Psoas muscle (tissue), 8 donors: Measurements from ENCODE around the gene CCDC90B. TPM values are rescaled to one million over a fixed set of nuclear protein-coding genes. Genes with fewer than 3 reads are reported as not detected.

Experiments
- ATAC-seq, 4 donors: fragments of 200-7000 bp; cut with Tn5 transposase; one replicate each; pipeline ENCODE4 v1.9.1; 2020; ENCODE audit warnings: moderate library complexity in 3 of 4, mild to moderate bottlenecking in 2 of 4
- DNase-seq, 2 donors: peaks; one replicate each; pipeline ENCODE4 v3.0.0-alpha.2; 2020
- H3K27ac ChIP-seq: fragments of 200-600 bp; one replicate; pipeline ENCODE4 v1.8.0; 2022
- H3K27me3 ChIP-seq, 3 donors: fragments of 200-600 bp in 1 of 3; one replicate each; pipeline versions ENCODE4 v1.6.1 to v1.8.0; 2013 to 2022; ENCODE audit warnings: low read length in 2 of 3, mild to moderate bottlenecking in 2 of 3, moderate library complexity in 1 of 3; ENCODE audit not compliant: insufficient read depth in 3 of 3
- H3K36me3 ChIP-seq, 2 donors: fragments of 200-600 bp in 1 of 2; one replicate each; pipeline versions ENCODE4 v1.6.1 to v1.8.0; 2013 to 2022; ENCODE audit warnings: low read depth in 1 of 2, mild to moderate bottlenecking in 1 of 2, moderate library complexity in 1 of 2; ENCODE audit not compliant: insufficient read depth in 1 of 2
- H3K4me1 ChIP-seq: fragments of 200-600 bp; one replicate; pipeline ENCODE4 v1.8.0; 2022
- H3K4me3 ChIP-seq: fragments of 200-600 bp; one replicate; pipeline ENCODE4 v1.8.0; 2022; ENCODE audit warnings: mild to moderate bottlenecking
- H3K9me3 ChIP-seq: fragments of 200-600 bp; one replicate; pipeline ENCODE4 v1.8.0; 2022
- WGBS, 3 donors: extraction: QIAGEN DNeasy Blood & Tissue Kit; methylation state at CpG; one replicate each; pipeline versions ENCODE4 v1.1.6 to v1.1.7; 2013; 5-methylcytosine and 5-hydroxymethylcytosine counted together
- intact Hi-C, 2 donors: fragments of 100-400 bp; cut with DNase I; formaldehyde crosslinking; loops; one replicate each; pipeline versions ENCODE4 v1.11.0 to v1.14.2; 2022
- polyA plus RNA-seq, 3 donors: library from polyadenylated mRNA; stranded (reverse); fragments of 200-250 nt; gene quantifications; one replicate each; pipeline ENCODE4 v1.2.3, GENCODE V29; 2013
- total RNA-seq, 4 donors: library from RNA; stranded (reverse); fragmentation: NEBNext Ultra II Directional in 2 of 4; extraction: Animal tissue kit (Norgen Biotek cat#: 25700) in 2 of 4; gene quantifications; one replicate each; pipeline versions ENCODE4 v1.2.1 to v1.2.4, GENCODE V29; 2021 to 2023
- TF ChIP-seq, protein P1 (sequence below): fragments of 200-600 bp; IDR thresholded peaks from one replicate; pipeline ENCODE4 v1.8.0; 2022; ENCODE audit warnings: antibody characterized with exemption
- donor health status: healthy with polysubstance abuse.
- donor health status: DM: no; HTN: no; CAD: no; lungs with moderate emphysema.
- donor health status: Bipolar disorder and iron deficiency.
- donor health status: healthy.
- donor health status: DM: yes; HTN: yes; CAD: no.
- donor health status: DM: no; HTN: no; CAD: no.
- donor health status: DM: no; HTN: no; CAD: no.
- donor health status: DM: yes; HTN: yes; CAD: no.

The CCDC90B gene
- total and polyA plus RNA-seq, 7 donors, result 15.5 to 46.4 (median 27.5) TPM

DNA sequence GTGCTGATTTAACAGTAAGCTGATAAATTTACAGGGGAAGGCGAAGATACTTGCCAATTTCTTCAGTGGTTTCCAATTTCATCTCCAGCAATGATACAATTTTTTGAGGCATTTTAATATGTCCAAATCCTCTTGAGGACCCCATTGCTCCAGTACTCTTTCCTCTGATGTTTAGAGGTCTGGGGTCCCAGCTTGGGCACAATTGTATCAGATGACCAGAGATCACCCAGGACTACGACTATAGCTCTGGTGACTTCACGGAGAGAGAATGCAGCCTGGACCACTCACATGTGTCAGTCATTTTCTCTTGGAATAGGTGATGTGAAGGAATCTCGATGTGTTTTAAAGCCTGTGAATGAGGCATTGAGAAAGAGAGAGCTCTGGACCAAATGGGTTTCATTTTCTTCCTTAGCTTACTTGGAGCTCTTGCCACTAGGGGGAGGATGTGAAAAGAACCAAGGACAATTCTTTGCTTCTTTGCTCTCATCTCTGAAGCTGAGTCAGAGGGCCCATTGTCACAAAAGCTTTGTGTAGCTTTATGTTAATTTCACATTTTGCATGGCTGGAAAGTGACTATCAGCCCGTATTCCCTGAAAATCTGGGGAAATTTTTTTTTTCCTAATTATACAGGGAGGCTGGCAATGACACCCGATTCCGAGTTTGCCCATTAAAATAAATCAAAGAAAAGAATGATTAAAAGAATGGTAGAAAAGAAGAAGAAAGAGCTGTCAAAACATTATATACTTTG lies 6.7 kb upstream of the CCDC90B start:
- H3K9me3 ChIP-seq, result no peaks in the 10 kb centered on the region
- H3K27ac ChIP-seq, result no peak overlapping the region
- no peaks in the 10 kb centered on the region for H3K27me3 ChIP-seq
- no peaks in the 10 kb centered on the region for H3K4me1 ChIP-seq
- WGBS, 3 donors, result 46 to 47% (median 47%) methylated on average over 7 of the region's 7 CpGs
- H3K4me3 ChIP-seq, result peak overlapping the region; percentile 28
- TF ChIP-seq, protein P1, sequence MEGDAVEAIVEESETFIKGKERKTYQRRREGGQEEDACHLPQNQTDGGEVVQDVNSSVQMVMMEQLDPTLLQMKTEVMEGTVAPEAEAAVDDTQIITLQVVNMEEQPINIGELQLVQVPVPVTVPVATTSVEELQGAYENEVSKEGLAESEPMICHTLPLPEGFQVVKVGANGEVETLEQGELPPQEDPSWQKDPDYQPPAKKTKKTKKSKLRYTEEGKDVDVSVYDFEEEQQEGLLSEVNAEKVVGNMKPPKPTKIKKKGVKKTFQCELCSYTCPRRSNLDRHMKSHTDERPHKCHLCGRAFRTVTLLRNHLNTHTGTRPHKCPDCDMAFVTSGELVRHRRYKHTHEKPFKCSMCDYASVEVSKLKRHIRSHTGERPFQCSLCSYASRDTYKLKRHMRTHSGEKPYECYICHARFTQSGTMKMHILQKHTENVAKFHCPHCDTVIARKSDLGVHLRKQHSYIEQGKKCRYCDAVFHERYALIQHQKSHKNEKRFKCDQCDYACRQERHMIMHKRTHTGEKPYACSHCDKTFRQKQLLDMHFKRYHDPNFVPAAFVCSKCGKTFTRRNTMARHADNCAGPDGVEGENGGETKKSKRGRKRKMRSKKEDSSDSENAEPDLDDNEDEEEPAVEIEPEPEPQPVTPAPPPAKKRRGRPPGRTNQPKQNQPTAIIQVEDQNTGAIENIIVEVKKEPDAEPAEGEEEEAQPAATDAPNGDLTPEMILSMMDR, result peak; percentile 55
- no peaks in the 10 kb centered on the region for H3K36me3 ChIP-seq
- DNase-seq (no peak), ATAC-seq (peak in 3 of 4 donors; percentile 54 to 83 (median 65))
- intact Hi-C loops, result loop anchor here (2.0 to 10.0 kb wide), 4 partner anchors 429 to 529 kb away; no protein-coding TSS in a partner anchor

DNA sequence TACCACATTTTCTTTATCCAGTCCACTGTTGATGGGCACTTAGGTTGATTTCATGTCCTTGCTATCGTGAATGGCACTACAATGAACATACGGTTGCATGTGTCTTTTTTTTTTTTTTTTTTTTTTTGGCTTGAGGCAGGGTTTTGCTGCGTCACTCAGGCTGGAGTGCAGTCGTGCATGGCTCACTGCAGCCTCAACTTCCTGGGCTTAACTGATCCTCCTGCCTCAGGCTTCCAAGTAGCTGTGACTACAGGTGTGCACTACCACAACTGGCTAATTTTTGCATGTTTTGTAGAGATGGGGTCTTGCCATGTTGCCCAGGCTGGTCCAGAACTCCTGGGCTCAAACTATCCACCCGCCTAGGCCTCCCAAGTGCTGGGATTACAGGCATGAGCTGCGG lies 1.5 kb upstream of the CCDC90B start:
- intact Hi-C loops, result loop anchor here in 1 of 2 donors (10.0 kb wide), 1 partner anchor 383 kb away; the partner anchor contains the start of genes DDIAS and PRCP
- Histone ChIP-seq H3K27me3 (no peaks in the 10 kb centered on the region), H3K4me3 (no peak overlapping the region), H3K9me3 (no peaks in the 10 kb centered on the region), H3K4me1 (peaks cover 23% of the 10 kb centered on the region), H3K27ac (no peak overlapping the region), H3K36me3 (no peaks in the 10 kb centered on the region)
- TF ChIP-seq, protein P1, result no peak
- 94 to 96% (median 96%) methylated on average over 6 of the region's 6 CpGs for WGBS, 3 donors
- ATAC-seq, result no peak
- DNase-seq, result no peak

DNA sequence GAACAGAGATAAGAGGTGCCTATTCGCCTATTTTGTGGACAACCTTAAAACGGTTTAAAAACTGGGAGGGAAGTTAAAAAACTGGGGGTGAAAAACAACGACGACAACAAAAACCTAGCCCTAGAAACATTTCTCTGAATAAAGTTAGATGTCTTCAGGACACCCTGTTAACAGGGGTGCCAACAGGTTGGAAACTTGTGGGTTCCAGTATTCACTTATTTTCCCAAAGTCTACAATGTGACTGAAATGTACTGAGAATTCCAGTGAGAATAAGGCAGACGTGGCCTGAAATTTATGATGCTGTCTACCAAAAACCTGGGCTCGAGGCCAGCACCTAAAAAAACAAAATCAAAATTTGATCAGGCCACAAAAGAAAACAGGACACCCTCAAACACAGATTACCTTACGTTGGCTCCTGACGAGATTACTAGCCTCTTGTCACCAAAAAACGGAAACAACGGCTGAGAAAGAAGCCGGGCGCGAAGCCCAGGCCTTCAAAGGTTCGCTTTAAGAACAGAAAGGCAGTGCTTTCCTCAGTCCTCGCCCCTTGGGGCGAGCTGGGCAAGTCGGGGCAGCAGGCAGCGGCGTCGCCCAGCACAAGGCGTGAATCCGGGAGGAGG lies 906 bp downstream of the CCDC90B start:
- H3K36me3 ChIP-seq, result no peaks in the 10 kb centered on the region
- peak overlapping the region; percentile 95 for H3K27ac ChIP-seq
- H3K4me1 ChIP-seq, result peaks cover 32% of the 10 kb centered on the region
- intact Hi-C loops, result loop anchor here in 1 of 2 donors (10.0 kb wide), 1 partner anchor 380 kb away; the partner anchor contains the start of genes DDIAS and PRCP
- WGBS, 3 donors, result 0 to 1% (median 1%) methylated on average over 22 of the region's 22 CpGs
- ATAC-seq, result peak in 2 of 4 donors; percentile 45 to 62
- no peaks in the 10 kb centered on the region for H3K9me3 ChIP-seq
- TF ChIP-seq, protein P1, result no peak
- peak overlapping the region; percentile 84 for H3K4me3 ChIP-seq
- no peaks in the 10 kb centered on the region for H3K27me3 ChIP-seq
- no peak for DNase-seq

DNA sequence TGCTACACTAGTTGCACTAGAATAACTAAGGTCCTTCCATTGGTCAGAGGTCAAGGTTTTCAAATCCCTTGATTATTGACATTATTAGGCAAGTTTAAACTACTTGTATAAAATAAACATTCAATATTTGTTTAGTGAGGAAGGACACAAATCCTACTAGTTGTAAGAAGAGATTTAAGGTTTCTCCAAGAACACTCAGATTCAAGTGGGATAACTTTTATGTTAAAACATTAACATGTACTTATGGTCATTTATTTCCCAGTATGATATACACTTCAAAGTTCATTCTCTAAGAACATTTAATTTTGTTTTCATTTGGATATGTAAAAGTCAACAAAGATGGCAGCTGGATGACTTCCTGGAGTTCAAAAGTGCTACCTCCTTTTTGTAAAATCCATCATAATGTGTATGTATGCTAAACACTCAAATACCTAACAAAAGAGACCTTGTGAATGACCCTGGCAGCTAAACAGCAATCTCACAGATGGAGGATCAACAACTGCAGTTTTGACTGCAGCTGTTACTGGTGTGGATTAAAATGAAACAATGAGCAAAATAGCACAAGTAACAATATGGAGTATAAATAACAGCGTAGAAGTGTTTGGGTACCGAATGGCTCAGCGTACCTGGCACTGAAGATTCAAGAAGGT lies 1.5 kb downstream of the CCDC90B start:
- Histone ChIP-seq H3K9me3 (no peaks in the 10 kb centered on the region), H3K4me1 (peaks cover 32% of the 10 kb centered on the region), H3K4me3 (peak overlapping the region; percentile 84), H3K36me3 (peaks cover 0 to 6% of the 10 kb centered on the region in 2 donors), H3K27ac (peak overlapping the region; percentile 95), H3K27me3 (no peaks in the 10 kb centered on the region)
- WGBS, 3 donors, result 5 to 10% (median 7%) methylated on average over 3 of the region's 3 CpGs
- no peak for ATAC-seq
- TF ChIP-seq, protein P1, result no peak
- intact Hi-C loops, result loop anchor here in 1 of 2 donors (10.0 kb wide), 1 partner anchor 380 kb away; the partner anchor contains the start of genes DDIAS and PRCP
- no peak for DNase-seq
